GM12878 (cell line): ENCODE data around the gene NEK5. TPM values are rescaled to one million over a fixed set of nuclear protein-coding genes. Genes with fewer than 3 reads are reported as not detected.

Experiments used
- ATAC-seq: fragments of 200-7000 bp; cut with Tn5 transposase; 3 replicates; pipeline ENCODE4 v1.9.1; 2020; ENCODE audit warnings: mild to moderate bottlenecking, moderate library complexity
- BruUV-seq: library from RNA; stranded (reverse); fragments of 400-500 nt; replicated peaks from 2 replicates; lab custom pipeline; 2021; lab: Mats Ljungman, UMichigan
- CTCF ChIA-PET: fragments of 300-600 bp; sonication (Branson Sonifier 250); formaldehyde crosslinking; extraction: SDS; loops from one replicate; lab custom pipeline; 2021; ENCODE audit warnings: inconsistent platforms; lab: Yijun Ruan, JAX
- POLR2A ChIA-PET: fragments of 350-600 bp; formaldehyde crosslinking; extraction: SDS; loops from one replicate; lab custom pipeline; 2021; ENCODE audit warnings: inconsistent platforms; lab: Charles Lee
- RAD21 ChIA-PET: fragments of 300-600 bp; sonication (Branson Sonifier 250); formaldehyde crosslinking; loops from one replicate; lab custom pipeline; 2023; ENCODE audit warnings: antibody characterized with exemption; ENCODE audit not compliant: unreplicated experiment; lab: Charles Lee
- SMC1A ChIA-PET: fragments of 300-600 bp; sonication (Branson Sonifier 250); formaldehyde crosslinking; loops from one replicate; lab custom pipeline; 2023; ENCODE audit not compliant: unreplicated experiment, uncharacterized antibody; lab: Charles Lee
- DNase-seq: peaks from one replicate; pipeline ENCODE4 v3.0.0-alpha.2; 2011; ENCODE audit warnings: low read depth, low spot score
- FAIRE-seq: peaks from 3 replicates; lab custom pipeline; 2011; peaks lifted over from hg19 to GRCh38; lab: Jason Lieb, UNC
- H2AFZ ChIP-seq: 2 replicates; pipeline ENCODE4 v1.6.0; 2011; ENCODE audit warnings: low read depth, low read length, control low read depth; ENCODE audit not compliant: control insufficient read depth
- H3K27ac ChIP-seq: 2 replicates; pipeline ENCODE4 v1.5.1; 2011; ENCODE audit warnings: control low read depth; ENCODE audit not compliant: control insufficient read depth, insufficient read depth
- H3K27me3 ChIP-seq, 2 experiments: replicated peaks in 1 of 2; 2 replicates each; pipeline versions ENCODE4 v1.6.0 to v1.6.1; 2011; ENCODE audit warnings: low read length in 1 of 2; ENCODE audit not compliant: control insufficient read depth in 2 of 2, insufficient read depth in 2 of 2
- H3K36me3 ChIP-seq, 2 experiments: 2 replicates each; pipeline ENCODE4 v1.5.1; 2011; ENCODE audit warnings: low read length in 1 of 2; ENCODE audit not compliant: control insufficient read depth in 2 of 2, insufficient read depth in 2 of 2
- H3K4me1 ChIP-seq: 2 replicates; pipeline ENCODE4 v1.6.1; 2011; ENCODE audit warnings: mild to moderate bottlenecking, low read length, moderate library complexity, mixed read lengths; ENCODE audit not compliant: control insufficient read depth, insufficient read depth
- H3K4me2 ChIP-seq: 2 replicates; pipeline ENCODE4 v1.6.0; 2011; ENCODE audit warnings: control low read depth; ENCODE audit not compliant: control insufficient read depth, insufficient read depth
- H3K4me3 ChIP-seq: fragments of 200-600 bp; sonication (generic); 2 replicates; pipeline ENCODE4 v1.5.1; 2016
- H3K79me2 ChIP-seq: 2 replicates; pipeline ENCODE4 v1.6.0; 2011; ENCODE audit warnings: low read length; ENCODE audit not compliant: control insufficient read depth, insufficient read depth
- H3K9ac ChIP-seq: 2 replicates; pipeline ENCODE4 v1.8.0; 2011; ENCODE audit warnings: low read length, control low read depth, mixed read lengths; ENCODE audit not compliant: control insufficient read depth, insufficient read depth
- H3K9me3 ChIP-seq: replicated peaks from 3 replicates; pipeline ENCODE4 v1.5.1; 2011; ENCODE audit warnings: mild to moderate bottlenecking, low read length; ENCODE audit not compliant: control insufficient read depth, insufficient read depth
- H4K20me1 ChIP-seq: 2 replicates; pipeline ENCODE4 v1.6.0; 2011; ENCODE audit not compliant: control insufficient read depth, insufficient read depth
- BCL3 ChIP-seq: IDR thresholded peaks from 2 replicates; pipeline ENCODE4 v1.6.1; 2011; ENCODE audit warnings: borderline replicate concordance, low read depth, mild to moderate bottlenecking, moderate library complexity, low read length; ENCODE audit not compliant: insufficient read depth, poor library complexity, severe bottlenecking
- ETV6 ChIP-seq, 2 experiments: fragments of 450-650 bp in 1 of 2; IDR thresholded peaks in 1 of 2; conservative IDR thresholded peaks in 1 of 2; 2 replicates each; pipeline ENCODE4 v1.6.1; 2014; ENCODE audit warnings: antibody characterized with exemption in 1 of 2, borderline replicate concordance in 1 of 2, low read depth in 1 of 2, mild to moderate bottlenecking in 1 of 2, moderate library complexity in 1 of 2
- IRF4 ChIP-seq: IDR thresholded peaks from 2 replicates; pipeline ENCODE4 v1.6.1; 2011; ENCODE audit warnings: low read depth, low read length
- PML ChIP-seq: IDR thresholded peaks from 2 replicates; pipeline ENCODE4 v1.6.1; 2012; ENCODE audit warnings: low read length, inconsistent platforms
- RAD21 ChIP-seq: IDR thresholded peaks from 2 replicates; pipeline ENCODE4 v1.6.1; 2011; ENCODE audit warnings: mild to moderate bottlenecking, low read depth, low read length, moderate library complexity; ENCODE audit not compliant: insufficient read depth
- RB1 ChIP-seq: fragments of 450-650 bp; formaldehyde crosslinking; IDR thresholded peaks from 2 replicates; pipeline ENCODE4 v1.6.1; 2017; ENCODE audit warnings: mild to moderate bottlenecking, borderline replicate concordance
- STAT3 ChIP-seq: IDR thresholded peaks from 2 replicates; pipeline ENCODE4 v1.6.1; 2011; ENCODE audit warnings: low read depth, low read length, improper control_type of control experiment
- YBX1 ChIP-seq: fragments of 450-650 bp; IDR thresholded peaks from 2 replicates; pipeline ENCODE4 v1.6.1; 2016; ENCODE audit warnings: antibody characterized with exemption
- WGBS: methylation state at CpG from one replicate; pipeline ENCODE4 v1.1.6; 2016; ENCODE audit warnings: low lambda C conversion rate; ENCODE audit not compliant: insufficient replicate concordance, insufficient coverage; ENCODE audit errors: missing lambda C conversion rate; 5-methylcytosine and 5-hydroxymethylcytosine counted together
- in situ Hi-C: fragments of 300-500 bp; cut with MboI; formaldehyde crosslinking; loops from 9 replicates; pipeline ENCODE4 v1.14.3; 2018; ENCODE audit warnings: mixed read lengths
- intact Hi-C: fragments of 100-400 bp; cut with micrococcal nuclease; formaldehyde crosslinking; loops from one replicate; pipeline ENCODE4 v1.14.2; 2022; ENCODE audit not compliant: unreplicated experiment
- polyA plus RNA-seq, 11 experiments: library from polyadenylated mRNA; depleted of rRNA in 4 of 11; unstranded in 6 of 11; stranded (reverse) in 5 of 11; fragments of >200 nt; fragmentation: Nextera tagmentation in 4 of 11; fragmentation: Illumina TruSeq in 1 of 11; extraction: Ambion mirVana in 4 of 11; extraction: Trizol in 1 of 11; gene quantifications; 1 replicate in 1 of 11; 2 replicates in 10 of 11; pipeline versions ENCODE4 v1.2.1 to v1.2.3, GENCODE V29; 2011 to 2016; ENCODE audit warnings: inconsistent platforms in 2 of 11, missing spikeins in 2 of 11, low read depth in 1 of 11
- total RNA-seq, 4 experiments: library from RNA; depleted of rRNA in 3 of 4; stranded (reverse); fragments of >200 nt in 3 of 4; fragmentation: Illumina TruSeq in 1 of 4; extraction: Trizol in 1 of 4; gene quantifications; 2 replicates each; pipeline versions ENCODE4 v1.2.1 to v1.2.3, GENCODE V29; 2013 to 2021

Gene NEK5
- total and polyA plus RNA-seq, 10 of the 15 experiments (the other 5 are each of a cell fraction or from before 2014, with no cell fraction given) = 0.04 to 0.32 (median 0.20) TPM; not detected in 6

- Histone ChIP-seq H2AFZ (no peak overlapping the region), H3K27ac (no peak overlapping the region), H4K20me1 (no peaks in the 10 kb centered on the region), H3K27me3 (no peaks in the 10 kb centered on the region), H3K9me3 (no peaks in the 10 kb centered on the region), H3K36me3 (no peaks in the 10 kb centered on the region), H3K79me2 (no peaks in the 10 kb centered on the region), H3K4me2 (no peak overlapping the region), H3K4me1 (no peaks in the 10 kb centered on the region), H3K4me3 (no peak overlapping the region), H3K9ac (no peak overlapping the region)
- TF ChIP-seq ETV6 (conservative IDR thresholded peaks at IDR 0.05 in 1 of 2, IDR thresholded peaks at IDR 0.05 in 1 of 2; ENCODE audit: borderline replicate concordance in 1 of 2, low read depth in 1 of 2) (no peak), RB1 (no peak), YBX1 (no peak), STAT3 (no peak), IRF4 (no peak), PML (no peak), RAD21 (no peak), BCL3 (no peak)
- BruUV-seq = no TSS peak
- ChIA-PET POLR2A (no interaction called here), SMC1A (interaction anchor here (1.0 kb wide), 1 partner anchor 36 kb away, joined by 3 read pairs; no protein-coding TSS in a partner anchor), RAD21 (no interaction called here), CTCF (no interaction called here)
- intact Hi-C loops (no loop called here), in situ Hi-C loops (no loop called here)
- DNase-seq (no peak), ATAC-seq (no peak), FAIRE-seq (no peak)
- WGBS = 50% methylated on average over 3 of the region's 3 CpGs
These were observed 8.6 kb upstream of the NEK5 start for GRCh38 chr13:52137489-52137888.
